Hepatocyte (in vitro differentiated cells): ENCODE results near the gene FAM193A.

Experiments
- CTCF ChIP-seq: fragments of 200-600 bp; sonication (generic); IDR thresholded peaks from 2 replicates; pipeline ENCODE4 v1.5.1; 2016; ENCODE audit warnings: antibody characterized with exemption, mild to moderate bottlenecking; ENCODE audit not compliant: poor library complexity
- EZH2 ChIP-seq: fragments of 200-600 bp; sonication (generic); IDR thresholded peaks from 2 replicates; pipeline ENCODE4 v1.6.1; 2016; ENCODE audit warnings: antibody characterized with exemption, mild to moderate bottlenecking, borderline replicate concordance

DNA sequence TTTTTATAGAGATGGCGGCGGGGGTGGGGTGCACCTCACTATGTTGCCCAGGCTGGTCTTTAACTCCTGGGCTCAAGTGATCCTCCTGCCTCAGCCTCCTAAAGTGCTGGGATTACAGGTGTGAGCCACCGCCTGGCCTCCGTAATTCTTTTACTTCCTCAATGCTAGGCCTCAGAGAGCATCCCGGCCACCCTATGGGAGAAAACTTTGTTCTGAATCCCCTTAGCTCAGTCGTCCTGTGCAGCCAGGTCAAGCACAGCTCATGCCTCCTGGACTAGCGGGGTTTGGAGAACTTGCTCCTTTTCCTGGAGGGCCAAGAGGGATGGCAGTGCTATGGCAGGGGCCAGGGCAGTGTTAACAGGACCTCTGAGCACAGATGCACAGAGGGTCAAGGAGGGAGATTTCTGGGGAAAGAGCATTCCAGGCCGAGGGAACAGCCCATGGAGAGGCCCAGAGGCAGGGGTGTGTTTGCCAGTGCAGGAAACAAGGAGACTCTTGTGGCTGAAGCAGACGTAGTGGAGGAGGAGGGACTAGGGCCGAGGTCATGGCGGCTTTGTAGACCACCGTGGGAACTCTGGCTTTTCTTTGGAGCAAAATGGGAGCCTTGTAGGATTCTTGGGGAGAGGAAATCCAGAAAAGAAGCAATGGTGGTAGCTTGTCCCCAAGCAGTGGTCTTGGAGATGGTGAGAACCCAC lies 229.5 kb downstream of the FAM193A start:
- TF ChIP-seq CTCF (no peak), EZH2 (no peak)
